Effector CD4-positive, alpha-beta T cell (primary cell): Measurements from ENCODE around the gene ALKBH3.

Source experiments
- DNase-seq: peaks from one replicate; pipeline ENCODE4 v3.0.0-alpha.2; 2020

ALKBH3 gene

DNA sequence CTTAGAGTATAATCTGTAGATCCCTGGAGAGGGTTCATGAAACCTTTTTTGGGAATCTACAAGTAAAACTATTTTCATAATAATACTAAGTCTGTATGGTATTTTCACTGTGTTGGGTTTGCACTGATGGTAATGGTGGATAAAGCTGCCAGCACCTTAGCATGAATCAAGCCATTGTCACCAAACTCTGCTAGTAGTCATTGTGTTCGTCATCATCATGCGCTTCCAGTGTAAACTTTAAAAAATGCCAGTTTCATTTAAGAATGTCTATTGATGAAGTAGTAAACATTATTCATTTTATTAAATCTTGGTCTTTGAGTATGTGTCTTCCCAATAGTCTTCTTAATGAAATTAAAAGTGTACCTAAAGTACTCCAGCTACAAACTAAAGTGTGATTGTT, 15.0 kb downstream of the ALKBH3 start:
- no peak for DNase-seq

DNA sequence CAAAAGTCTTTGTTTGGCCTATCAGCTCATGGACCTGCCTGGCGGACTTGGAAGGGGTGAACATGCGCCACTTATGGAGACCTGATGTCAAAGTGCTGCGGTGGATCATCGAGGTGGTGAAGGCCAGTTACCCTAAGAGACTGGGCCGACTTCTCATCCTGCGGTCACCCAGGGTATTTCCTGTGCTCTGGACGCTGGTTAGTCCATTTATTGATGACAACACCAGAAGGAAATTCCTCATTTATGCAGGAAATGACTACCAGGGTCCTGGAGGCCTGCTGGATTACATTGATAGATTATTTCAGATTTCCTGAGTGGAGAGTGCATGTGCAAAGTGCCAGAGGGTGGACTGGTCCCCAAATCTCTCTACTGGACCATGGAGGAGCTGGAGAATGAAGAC, 17.9 kb downstream of the ALKBH3 start:
- no peak for DNase-seq

DNA sequence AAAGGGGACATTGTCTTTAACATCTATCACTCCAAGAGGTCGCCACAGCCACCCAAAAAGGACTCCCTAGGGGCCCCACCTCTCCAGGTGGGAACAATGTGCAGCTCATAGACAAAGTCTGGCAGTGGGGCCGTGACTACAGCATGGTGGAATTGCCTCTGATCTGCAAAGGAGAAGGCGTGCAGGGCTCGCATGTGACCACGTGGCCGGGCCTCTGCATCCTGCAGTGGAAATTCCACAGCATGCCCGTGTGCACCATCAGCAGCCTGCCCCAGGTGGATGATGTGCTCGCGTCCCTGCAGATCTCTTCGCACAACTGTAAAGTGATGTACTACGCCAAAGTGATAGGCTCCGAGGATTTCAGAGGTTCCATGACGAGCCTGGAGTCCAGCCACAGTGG, 18.5 kb downstream of the ALKBH3 start:
- DNase-seq, result no peak

DNA sequence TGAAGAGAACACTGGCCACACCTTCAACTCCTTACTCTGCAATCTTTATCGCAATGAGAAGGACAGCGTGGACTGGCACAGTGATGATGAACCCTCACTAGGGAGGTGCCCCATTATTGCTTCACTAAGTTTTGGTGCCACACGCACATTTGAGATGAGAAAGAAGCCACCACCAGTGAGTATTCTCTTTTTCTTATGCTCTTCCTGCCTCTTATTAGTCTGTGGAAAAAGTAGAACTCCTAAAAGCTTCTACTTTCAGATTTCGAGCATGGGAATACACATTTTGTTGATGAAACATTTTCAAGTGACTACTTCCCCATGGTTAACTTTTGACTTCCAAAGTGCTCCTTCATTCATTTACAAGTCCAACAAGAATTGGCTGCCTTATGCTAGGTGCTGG, 20.9 kb downstream of the ALKBH3 start:
- no peak for DNase-seq

DNA sequence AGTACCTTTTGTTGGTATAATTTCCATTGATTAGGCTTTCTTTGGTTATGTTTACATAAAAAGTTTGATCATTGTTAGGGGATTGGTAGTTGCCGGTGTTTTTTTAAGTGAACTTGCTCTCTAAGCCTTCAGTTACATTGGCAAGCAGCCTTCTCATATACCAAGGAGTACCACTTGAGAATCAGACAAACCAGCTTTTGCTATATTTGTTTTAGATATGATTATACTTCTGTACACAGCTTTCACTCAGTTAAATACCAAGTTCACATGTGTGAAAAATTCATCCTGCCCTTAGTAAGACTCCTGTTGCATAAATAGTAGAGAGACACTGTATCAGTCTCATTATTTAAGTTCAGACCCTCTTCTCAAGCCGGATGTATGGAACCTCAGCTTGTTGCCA, 22.4 kb downstream of the ALKBH3 start:
- no peak for DNase-seq

DNA sequence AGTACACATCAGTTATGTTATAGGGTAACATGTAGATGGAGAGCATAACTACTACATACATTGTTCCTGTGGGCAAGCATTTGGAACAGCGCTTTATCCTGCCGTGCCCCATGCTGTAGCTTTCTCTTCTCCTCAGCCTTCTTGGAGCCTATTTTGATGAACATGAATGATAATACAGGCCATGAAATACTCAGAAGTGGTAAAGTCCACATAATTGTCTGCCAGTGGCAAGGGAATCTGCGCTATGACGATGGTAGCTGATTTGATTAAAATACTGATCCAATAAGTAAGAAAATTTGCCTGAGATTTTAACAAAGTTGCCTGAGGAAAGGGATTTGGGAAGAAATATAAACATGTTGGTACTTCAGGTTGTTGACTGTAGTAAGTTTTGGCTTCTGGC, 23.3 kb downstream of the ALKBH3 start:
- no peak for DNase-seq

DNA sequence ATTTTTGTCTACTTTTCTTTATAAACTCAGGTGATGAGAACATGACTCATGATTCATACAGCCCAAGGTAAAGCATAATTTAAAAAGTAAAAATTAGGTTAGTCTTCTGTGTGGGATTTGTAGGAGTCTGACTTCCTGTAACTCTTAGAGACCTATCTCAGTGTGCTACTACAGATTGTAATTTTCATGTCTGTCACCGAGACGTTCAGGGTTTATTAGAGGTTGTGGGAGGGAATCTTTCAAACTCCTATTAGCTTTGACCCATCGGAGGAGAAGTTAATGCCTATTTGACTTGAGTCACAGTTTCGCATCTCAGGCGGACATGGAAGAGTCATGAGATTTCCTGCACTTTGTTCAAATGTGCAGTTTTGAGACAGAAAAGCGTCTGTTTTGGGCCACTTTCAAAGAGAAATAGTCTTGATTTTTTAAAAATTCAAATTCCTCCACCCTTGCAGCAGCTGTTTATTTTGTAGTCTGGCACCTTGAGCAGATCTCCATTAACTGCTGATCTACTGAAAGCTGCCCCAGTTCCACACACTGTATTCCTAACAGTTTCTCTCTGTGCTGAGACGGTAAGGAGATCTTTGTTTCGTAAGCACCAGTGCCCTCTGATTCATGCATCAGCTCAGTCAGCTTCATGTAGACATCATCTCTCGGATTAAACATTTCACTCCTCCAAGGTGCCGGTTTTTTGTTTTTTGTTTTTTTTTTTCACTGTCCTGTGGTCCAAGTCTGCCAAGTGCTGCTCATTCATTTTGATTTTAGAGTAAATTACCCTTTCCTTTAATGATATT, 24.3 kb downstream of the ALKBH3 start:
- no peak for DNase-seq

DNA sequence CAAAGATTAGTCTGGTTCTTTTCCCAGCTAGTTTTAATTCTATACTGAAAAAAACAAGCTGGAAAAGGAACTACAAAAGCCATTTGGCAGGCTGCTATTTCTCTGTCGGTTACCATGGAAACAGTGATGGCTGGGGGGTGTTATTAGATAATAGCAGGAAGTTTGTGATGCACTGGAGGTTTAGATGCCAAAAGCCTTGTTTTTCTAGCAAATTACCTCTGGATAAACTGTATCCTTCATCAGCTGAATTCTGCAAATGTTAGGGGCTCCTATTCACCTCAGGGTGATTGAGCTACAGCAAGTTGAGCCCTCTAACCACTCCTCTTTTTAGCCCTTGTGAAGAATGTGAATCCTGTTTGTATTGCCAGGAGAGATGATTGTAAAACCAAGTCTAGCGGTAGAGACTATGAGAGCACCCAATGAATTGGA, 25.2 kb downstream of the ALKBH3 start:
- no peak for DNase-seq

DNA sequence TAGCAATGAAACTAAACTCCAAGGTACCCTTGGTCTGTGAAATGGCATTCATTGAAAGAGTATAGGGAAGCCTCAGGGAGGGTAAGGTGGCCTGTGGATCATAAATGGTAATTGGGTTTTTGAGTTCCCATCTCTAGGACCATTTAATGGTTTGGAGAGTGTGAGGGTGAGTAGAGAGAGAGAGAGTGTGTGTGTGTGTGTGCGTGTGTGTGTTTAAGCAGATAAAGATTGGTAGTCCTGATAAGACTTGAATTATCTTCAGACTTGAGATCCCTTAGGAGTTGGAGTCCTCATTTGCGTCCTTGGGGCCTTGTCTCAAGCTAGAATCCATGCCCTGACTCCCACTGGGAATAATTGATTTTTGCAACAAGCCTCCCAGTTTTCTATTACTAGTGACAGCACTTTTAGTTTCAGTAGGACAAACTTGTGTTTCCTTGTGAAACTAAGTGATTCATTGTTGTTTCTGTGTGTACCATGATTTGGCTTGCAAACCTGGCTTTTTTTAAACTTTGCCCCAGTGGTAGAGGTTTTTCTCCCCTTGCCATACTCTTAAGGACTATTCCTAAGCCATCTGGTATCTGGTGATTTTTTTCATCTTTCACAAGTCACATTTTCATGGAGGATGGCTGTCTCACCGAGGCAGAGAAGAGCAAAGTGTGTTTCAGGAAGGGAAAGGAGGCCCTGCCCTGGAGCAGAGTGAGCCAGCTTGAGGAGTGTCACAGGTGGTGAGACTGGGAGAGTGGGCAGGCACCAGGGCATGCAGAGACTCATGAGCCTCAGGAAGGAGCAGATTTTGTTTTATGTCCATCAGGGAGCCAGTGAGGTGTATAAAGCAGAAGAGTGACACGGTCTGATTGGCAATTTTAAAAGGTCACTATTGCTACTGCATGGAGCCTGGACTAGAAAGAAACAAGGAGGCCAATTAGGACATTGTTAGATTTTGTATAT, 26.7 kb downstream of the ALKBH3 start:
- no peak for DNase-seq

DNA sequence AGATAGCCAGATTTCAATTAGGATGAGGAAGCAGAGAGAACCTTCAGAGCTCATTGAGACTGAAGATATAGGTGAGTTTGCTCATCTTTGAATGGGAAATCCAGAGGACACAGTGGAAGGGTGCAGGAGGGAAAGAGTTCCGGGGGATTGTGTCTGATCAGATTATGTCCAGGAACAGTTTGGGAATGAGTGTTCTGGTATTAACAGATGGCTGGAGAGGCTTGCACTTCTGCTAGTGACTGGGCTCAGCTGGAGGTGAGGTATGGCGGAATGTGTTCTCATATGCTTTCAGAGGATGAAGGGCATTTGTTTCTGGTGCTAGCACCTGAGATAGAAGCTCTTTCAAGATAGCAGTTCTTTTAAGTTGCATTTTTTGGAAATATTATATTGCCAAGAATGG, 27.6 kb downstream of the ALKBH3 start:
- DNase-seq, result no peak

DNA sequence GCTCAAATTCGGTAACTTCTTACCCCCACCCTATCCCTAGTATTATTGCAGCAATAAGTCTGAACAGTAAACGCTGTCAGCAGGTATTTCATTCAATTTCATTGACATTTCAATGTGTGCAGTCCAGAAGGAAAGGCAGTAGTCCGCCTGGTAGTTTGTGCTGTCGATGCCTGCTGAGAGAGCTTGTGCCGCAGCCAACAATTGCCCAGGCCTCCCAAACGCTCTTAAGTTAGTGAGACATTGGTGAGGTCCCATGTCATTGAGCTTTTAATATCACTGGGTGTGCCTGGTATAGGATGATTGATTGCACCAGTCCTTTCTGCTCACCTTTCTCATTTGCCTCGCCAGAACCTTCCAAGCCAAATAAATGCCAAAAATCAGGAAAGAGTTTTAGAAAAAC, 28.1 kb downstream of the ALKBH3 start:
- no peak for DNase-seq

DNA sequence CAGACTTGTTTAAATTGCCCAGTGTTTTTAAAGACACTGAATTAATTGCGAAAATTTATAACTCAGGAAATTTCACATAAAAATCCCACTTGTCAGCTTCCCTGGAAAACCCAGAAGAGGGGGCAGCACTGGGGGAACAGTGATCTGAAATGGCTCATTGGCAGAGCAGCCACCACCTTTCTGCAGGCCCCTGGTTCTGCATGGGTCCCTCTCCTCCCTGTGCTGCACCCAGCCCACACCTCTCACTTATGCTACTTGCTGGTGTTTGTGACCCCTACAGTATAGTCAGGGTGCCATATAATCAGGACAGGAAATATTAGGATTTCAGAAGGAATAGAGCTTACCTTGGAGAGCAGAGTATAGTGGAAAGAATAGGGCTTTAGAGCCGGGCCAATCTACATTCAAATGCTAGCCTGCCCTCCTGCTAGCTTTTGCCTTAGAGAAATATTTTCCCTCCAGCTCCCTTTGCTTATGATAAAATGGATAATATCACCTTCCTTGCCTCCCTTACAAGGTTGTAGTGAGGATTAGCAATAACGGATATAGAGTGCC, 33.3 kb downstream of the ALKBH3 start:
- DNase-seq, result no peak

DNA sequence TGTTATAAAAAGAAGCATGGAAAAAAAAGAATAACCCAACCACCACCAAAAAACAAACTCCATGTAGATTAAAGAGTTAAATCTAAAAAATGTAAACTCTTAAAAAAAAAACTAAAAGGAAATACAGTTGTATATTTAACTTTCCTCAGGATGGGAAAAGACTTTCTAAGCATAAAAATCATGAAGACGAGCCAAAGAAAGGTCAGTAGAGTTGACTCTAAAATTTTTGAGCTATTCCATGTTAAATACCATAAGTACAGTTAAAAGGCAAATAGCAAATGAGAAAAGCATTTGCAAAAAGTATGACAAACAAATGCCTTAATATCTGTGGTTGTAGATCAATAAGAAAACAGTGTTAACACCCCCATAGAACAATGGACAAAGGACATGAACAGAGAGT, 33.8 kb downstream of the ALKBH3 start:
- DNase-seq, result no peak

DNA sequence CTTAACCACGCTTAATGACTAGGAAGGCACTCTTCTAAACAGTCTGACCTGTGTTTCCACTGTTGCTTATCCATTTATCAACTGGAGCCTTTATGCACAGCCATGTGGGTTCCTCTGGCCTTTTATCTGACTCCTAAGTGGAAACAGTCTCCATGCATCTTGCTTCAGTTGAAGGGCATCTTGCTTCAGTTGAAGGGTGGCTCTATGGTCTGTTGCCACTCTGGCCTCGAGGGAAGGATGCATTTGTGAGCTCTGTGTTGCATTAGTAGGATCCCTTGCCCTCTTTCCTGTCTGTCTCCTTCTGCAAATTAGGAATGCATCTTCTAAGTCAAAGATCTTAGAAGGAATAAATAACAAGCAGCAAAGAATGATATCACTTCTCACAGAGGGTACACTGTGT, 36.0 kb downstream of the ALKBH3 start:
- no peak for DNase-seq

DNA sequence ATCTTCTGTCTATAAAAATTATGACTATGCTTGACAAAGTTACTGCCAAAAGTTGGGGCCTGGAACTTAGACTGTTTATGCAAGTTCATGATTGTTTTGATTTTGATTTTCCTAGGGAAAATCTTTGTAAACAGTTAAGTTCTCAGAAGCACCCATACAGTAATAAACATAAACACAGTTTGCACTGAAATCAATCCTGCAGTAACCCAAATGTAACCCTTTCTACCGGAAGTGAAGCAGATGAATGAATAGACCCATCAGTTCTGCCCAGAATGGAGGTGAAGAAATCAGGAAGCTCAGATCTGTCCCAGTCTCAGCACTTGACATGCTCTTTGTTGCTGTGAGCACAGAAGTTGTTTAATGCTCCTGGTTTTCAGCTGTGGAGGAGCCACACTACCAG, 37.2 kb downstream of the ALKBH3 start:
- DNase-seq, result no peak

DNA sequence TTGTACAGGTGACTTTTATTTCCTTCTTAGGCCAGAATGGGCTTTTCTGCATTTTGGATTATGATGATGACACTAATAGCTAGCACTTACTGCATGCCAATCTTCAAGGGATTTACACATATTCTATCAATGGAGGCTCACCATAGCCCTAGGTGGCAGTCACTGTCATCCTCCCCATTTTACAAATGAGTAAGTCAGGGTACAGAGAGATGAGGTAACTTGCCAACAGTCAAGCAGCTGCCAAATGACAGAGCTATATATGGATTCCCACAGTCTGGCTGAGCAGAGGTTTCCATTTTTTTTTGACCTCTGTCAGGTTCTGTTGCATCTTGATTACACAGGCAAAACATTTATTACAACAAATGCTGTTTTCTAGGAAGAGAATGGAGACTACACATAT, 38.0 kb downstream of the ALKBH3 start:
- no peak for DNase-seq

DNA sequence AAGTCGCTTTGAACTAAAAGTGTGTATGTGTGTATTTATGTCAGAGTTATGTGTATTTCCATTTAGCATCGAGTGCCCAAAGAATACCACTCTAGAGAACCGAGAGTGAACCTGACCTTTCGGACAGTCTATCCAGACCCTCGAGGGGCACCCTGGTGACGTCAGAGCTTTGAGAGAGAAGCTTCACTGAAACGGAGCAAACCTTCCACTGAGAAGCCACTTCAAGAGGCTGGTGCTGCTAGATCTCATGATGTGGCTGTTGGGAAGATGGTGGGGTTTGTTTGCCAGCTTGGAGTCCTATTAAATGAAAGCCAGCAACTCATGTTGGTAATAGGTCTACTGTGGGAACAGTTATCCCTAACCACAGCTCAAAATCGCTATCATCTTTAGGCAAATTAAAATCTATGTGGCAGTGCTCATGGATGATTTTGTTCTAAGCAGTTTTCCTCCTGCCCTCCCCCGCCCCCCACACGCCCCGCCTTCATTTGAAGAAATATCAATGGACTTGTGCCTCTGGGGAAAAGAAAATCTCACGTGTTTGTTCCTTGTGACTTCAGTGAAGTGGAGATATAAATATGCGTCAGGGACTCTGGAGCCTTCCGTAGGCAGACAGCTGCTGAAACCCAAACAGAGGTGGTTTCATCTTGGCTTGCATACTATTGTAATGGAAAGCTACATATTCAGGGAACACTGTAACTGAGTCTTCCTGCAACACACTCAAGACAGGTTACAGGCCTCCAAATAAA, 39.4 kb downstream of the ALKBH3 start:
- DNase-seq, result no peak

DNA sequence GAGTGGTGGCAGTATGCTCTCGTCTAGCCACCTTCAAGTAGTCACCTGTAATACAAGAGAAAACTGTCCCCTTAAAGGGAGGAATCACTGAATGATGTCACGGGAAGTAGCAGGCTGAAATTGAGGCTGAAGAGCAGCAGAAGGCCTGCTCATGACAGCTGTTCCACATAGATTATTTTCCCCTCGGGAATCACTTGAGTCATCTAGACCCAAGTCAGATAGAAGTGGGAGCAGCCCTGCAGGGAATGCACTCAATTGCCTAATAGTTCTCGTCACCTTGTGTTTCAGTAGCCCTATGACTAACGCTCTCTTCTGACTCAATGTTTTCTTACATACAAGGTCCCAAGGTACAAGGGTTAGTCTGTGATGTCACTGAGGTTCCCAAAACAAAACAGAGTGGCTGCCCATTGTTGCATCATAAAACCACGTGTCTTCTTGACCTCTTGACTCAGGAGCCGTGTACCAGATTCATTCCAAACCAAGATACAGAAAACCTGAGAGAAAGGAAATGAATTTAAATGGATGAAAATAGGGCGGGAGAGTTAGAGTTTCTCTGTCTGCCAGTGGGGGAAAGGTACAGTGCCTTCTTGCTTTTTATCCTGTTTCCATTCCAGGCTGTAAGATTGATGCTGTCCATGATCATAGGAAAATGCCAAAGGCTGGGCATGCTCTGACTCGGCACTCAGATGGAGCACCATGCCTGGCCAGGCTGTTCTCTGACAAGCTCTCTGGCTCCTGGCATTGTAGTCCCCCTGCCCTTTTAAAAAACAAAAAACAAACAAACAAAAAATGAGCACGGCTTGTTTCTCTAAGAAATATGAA, 40.2 kb downstream of the ALKBH3 start:
- DNase-seq, result no peak

DNA sequence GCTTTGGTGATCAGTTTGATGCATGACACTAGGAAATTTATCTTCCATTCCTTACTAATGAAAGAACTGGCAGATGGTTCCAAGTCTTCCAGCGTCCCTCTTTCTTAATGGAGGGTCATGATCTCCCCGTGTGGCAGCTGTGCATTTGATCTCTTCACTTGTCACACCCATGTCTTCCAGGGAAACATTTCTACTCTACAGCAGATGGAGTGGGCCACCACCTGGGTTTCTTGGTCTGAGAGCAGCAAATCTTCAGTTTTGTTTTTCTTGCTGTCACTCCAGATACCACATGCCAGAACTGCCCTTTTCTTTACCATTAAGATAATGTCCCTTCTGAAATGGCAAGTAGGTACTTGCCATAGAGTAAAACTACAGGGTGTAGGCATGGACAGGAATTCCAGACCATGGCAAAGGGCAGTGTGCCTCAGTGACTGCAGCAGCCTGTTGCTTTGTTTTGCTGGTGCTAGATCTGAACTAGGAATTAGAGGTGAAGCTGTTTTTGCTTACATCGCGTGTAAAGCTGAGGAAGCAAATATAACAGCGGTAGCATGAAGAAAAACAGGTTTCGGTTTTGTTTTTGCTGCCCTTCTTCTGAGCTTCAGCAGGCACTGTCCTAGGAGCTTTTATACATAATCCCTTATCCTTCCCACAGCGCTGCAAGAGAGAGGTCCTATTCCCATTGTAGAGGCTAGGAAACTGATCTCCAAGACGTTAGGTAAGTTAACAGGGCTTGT, 41.1 kb downstream of the ALKBH3 start:
- no peak for DNase-seq

DNA sequence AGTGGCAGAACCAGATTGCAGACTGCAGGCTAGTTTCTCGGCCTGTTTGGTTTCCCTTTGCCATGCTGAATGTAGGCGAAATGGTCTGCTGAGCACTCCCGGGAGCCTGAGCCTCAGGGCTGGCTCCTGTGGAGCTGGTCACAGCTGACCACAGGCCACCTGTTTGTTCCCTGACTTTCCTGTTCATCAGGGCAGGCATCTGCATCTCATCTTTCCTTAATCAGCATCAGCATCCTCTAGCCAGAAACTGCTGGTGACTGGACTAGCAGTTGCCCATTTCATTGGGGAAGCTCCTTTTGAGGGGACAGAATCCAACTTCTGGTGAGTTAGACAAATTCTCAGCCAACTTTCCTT, 41.6 kb downstream of the ALKBH3 start:
- no peak for DNase-seq

DNA sequence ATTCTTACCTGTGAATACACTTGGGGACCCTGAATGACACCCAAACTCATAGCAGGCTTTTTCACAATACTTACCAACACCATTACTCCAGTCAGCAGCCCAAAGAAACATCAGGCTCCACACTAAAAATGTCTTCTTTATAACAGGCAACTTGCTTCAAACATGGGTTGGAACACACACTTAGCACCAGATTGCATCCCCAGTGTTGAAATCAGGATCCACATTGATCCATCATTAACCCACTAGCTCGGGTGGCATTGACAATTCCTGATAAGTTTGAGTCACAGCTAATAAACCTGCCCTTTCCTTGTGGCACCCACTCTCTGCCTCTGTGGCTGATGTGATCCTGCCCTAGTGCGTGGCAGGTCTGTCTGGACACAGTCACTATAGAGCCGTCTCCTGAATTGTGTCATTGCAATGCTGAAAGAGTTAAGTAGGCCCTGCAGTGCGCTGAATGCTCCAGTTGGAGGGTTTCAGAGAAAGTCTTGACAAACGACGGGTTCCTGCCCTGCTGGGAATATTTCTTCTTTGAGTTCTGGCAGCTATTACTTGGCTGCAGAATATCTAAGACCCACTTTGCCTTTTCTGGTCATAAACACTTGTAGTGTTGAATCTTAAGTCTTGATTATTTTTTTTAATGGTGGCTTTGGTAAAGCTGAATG, 42.2 kb downstream of the ALKBH3 start:
- DNase-seq, result no peak
